ENCODE data around the gene MYBPC1.
"Not testable (repeated sequence)": the region's sequence is repeated elsewhere in the genome, so short reads cannot be mapped to it uniquely, and the experiment has no call there.

MYBPC1 gene

DNA sequence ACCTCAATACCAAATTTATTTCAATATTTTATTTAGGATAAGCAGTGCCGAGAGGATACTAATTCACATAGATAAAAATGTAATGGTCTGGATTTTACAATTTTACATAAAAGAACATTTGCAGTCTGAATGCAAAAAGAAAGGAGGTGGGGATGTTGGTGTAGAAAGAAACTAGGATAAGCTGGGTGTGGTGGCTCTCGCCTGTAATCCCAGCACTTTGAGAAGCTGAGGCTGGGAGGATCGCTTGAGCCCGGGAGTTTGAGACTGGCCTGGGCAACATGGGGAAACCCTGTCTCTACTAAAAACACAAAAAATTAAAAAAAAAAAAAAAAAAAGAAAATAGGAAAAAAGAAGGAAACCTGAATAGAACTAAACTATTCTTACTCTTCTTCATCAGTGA lies 127.6 kb downstream of the MYBPC1 start:
- TF ChIP-seq, protein P1, sequence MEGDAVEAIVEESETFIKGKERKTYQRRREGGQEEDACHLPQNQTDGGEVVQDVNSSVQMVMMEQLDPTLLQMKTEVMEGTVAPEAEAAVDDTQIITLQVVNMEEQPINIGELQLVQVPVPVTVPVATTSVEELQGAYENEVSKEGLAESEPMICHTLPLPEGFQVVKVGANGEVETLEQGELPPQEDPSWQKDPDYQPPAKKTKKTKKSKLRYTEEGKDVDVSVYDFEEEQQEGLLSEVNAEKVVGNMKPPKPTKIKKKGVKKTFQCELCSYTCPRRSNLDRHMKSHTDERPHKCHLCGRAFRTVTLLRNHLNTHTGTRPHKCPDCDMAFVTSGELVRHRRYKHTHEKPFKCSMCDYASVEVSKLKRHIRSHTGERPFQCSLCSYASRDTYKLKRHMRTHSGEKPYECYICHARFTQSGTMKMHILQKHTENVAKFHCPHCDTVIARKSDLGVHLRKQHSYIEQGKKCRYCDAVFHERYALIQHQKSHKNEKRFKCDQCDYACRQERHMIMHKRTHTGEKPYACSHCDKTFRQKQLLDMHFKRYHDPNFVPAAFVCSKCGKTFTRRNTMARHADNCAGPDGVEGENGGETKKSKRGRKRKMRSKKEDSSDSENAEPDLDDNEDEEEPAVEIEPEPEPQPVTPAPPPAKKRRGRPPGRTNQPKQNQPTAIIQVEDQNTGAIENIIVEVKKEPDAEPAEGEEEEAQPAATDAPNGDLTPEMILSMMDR (IDR thresholded peaks at IDR 0.05; ENCODE audit: borderline replicate concordance, insufficient read depth, low read depth, low read length) = no peak
- H3K4me3 ChIP-seq (ENCODE audit: low read depth, low read length) = no peak overlapping the region

DNA sequence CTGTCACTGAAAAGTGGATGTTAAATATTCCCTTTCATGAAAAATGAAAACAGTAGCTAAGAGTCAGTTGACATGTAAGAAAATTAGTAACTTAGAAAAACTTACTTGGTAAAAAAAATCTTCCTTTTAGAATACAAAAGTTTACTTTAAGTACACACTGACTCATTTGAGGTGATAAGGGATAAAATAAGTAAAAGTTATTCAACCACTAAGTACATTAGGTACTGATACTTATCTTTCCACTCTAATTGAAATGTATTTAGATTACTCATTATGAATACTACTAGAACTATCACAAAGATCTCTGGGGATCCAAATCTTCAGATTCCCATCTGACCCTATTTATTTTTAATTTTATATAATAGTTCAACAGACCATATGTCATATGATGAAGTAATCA lies 132.3 kb downstream of the MYBPC1 start:
- no peak overlapping the region for H3K4me3 ChIP-seq (ENCODE audit: low read depth, low read length)
- TF ChIP-seq, protein P1 (IDR thresholded peaks at IDR 0.05; ENCODE audit: borderline replicate concordance, insufficient read depth, low read depth, low read length) = no peak

DNA sequence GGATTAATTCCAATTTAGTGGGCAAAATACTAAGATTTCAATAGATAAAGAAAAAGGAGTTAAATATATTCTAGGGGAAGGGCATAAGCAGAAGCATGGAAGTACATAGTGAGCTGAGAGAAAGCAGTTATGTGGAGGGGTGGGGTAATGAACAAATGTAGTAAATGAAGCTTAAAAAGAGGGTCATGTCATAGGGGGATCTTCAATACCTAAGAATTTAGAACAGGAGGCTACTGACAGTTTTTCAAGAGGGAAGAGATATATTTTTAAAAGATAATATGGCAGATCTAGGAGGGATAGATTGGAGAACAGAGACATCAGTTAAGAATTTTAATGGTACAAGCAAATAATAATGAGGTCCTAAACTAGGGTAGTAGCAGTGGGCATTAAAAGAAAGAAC lies 135.1 kb downstream of the MYBPC1 start:
- H3K4me3 ChIP-seq (ENCODE audit: low read depth, low read length) = no peak overlapping the region
- TF ChIP-seq, protein P1 (IDR thresholded peaks at IDR 0.05; ENCODE audit: borderline replicate concordance, insufficient read depth, low read depth, low read length) = no peak

DNA sequence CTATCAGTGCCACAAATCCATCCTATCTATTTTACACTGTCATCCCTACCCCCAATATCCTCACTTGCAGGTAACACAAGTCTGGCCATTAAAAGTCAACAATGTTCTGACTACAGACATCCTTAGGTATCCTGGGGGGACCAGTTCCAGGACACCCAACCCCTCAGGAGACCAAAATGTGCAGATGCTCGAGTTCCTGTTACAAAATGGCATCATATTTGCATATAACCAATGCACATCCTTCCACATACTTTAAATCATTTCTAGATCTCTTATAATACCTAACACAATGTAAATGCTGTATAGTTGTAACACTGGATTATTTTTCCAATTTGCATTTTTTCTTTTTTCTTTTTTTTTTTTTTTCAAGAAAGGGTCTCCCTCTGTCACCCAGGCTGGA lies 137.5 kb downstream of the MYBPC1 start:
- H3K4me3 ChIP-seq (ENCODE audit: low read depth, low read length) = no peak overlapping the region
- TF ChIP-seq, protein P1 (IDR thresholded peaks at IDR 0.05; ENCODE audit: borderline replicate concordance, insufficient read depth, low read depth, low read length) = no peak

DNA sequence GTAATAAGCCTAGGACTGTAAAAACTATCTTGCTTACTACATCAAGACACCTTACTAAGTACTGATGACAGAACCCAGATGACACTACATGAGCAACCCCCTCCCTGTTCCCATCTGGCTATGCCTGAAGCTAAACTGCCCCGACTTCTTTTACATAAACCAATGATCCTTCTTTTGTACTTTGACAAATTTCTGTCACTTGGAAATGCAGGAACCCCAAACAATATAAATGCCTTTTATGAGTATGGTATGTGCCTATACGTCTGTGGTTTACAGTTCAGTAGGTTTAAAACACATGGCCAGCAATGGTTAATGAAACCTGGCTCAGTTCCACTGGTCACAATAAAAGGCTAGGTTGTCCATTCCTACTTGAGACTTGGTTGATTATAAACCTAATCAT lies 138.4 kb downstream of the MYBPC1 start:
- TF ChIP-seq, protein P1 (IDR thresholded peaks at IDR 0.05; ENCODE audit: borderline replicate concordance, insufficient read depth, low read depth, low read length) = no peak
- H3K4me3 ChIP-seq (ENCODE audit: low read depth, low read length) = no peak overlapping the region

DNA sequence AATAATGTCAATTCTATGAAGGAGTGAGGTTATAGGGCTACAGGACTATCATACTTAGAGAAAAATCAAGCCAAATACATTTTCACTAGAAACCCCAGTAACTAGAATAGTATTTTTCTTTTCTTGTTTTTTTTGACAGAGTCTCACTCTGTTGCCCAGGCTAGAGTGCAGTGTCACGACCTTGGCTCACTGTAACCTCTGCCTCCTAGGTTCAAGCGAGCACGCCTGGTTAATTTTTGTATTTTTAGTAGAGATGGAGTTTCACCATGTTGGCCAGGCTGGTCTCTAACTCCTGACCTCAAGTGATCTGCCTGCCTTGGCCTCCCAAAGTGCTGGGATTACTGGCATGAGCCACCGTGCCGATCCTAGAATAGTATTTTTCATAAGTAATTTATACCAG lies 139.7 kb downstream of the MYBPC1 start:
- H3K4me3 ChIP-seq (ENCODE audit: low read depth, low read length) = not testable (repeated sequence)
